ENCODE results near the gene FRMPD1. TPM values are rescaled to one million over a fixed set of nuclear protein-coding genes. Genes with fewer than 3 reads are reported as not detected.

Gene FRMPD1
- total RNA-seq, 1 donor from 2014 or later: 0.19 TPM

- Mint-ChIP-seq H3K27ac (ENCODE audit: unreplicated experiment) (no peak overlapping the region), H3K4me1 (peaks cover 5% of the 10 kb centered on the region), H3K4me3 (no peak overlapping the region), H3K36me3 (ENCODE audit: low read depth) (no peaks in the 10 kb centered on the region), H3K27me3 (ENCODE audit: low read depth) (peaks cover 8% of the 10 kb centered on the region), H3K9me3 (no peaks in the 10 kb centered on the region)
- TF ChIP-seq CTCF (conservative IDR thresholded peaks at IDR 0.05): no peak
- DNase-seq (ENCODE audit: low read depth, low spot score): no peak
Measured at GRCh38 chr9:37618817-37619216, 31.9 kb upstream of the FRMPD1 start.

GRCh38 chr9:37619806-37620205, 30.9 kb upstream of the FRMPD1 start:
- Mint-ChIP-seq H3K27me3 (ENCODE audit: low read depth) (peaks cover 4% of the 10 kb centered on the region), H3K27ac (ENCODE audit: unreplicated experiment) (no peak overlapping the region), H3K4me3 (no peak overlapping the region), H3K4me1 (peaks cover 5% of the 10 kb centered on the region), H3K9me3 (no peaks in the 10 kb centered on the region), H3K36me3 (ENCODE audit: low read depth) (no peaks in the 10 kb centered on the region)
- TF ChIP-seq CTCF (conservative IDR thresholded peaks at IDR 0.05): no peak
- DNase-seq (ENCODE audit: low read depth, low spot score): no peak

- no peak overlapping the region for H3K4me3 Mint-ChIP-seq
- H3K9me3 Mint-ChIP-seq: no peaks in the 10 kb centered on the region
- DNase-seq (ENCODE audit: low read depth, low spot score): no peak
- peaks cover 5% of the 10 kb centered on the region for H3K4me1 Mint-ChIP-seq
- H3K36me3 Mint-ChIP-seq (ENCODE audit: low read depth): no peaks in the 10 kb centered on the region
- H3K27ac Mint-ChIP-seq (ENCODE audit: unreplicated experiment): no peak overlapping the region
- no peak for TF ChIP-seq CTCF (conservative IDR thresholded peaks at IDR 0.05)
- peaks cover 4% of the 10 kb centered on the region for H3K27me3 Mint-ChIP-seq (ENCODE audit: low read depth)
Measured at GRCh38 chr9:37620396-37620795, 30.4 kb upstream of the FRMPD1 start.

GRCh38 chr9:37621273-37622121, 29.3 kb upstream of the FRMPD1 start:
- TF ChIP-seq CTCF (conservative IDR thresholded peaks at IDR 0.05): no peak
- no peaks in the 10 kb centered on the region for H3K36me3 Mint-ChIP-seq (ENCODE audit: low read depth)
- peaks cover 5% of the 10 kb centered on the region for H3K4me1 Mint-ChIP-seq
- H3K4me3 Mint-ChIP-seq: no peak overlapping the region
- no peaks in the 10 kb centered on the region for H3K9me3 Mint-ChIP-seq
- no peak overlapping the region for H3K27ac Mint-ChIP-seq (ENCODE audit: unreplicated experiment)
- DNase-seq (ENCODE audit: low read depth, low spot score): no peak
- peaks cover 4% of the 10 kb centered on the region for H3K27me3 Mint-ChIP-seq (ENCODE audit: low read depth)

GRCh38 chr9:37622462-37622861, 28.3 kb upstream of the FRMPD1 start:
- no peak for DNase-seq (ENCODE audit: low read depth, low spot score)
- no peak for TF ChIP-seq CTCF (conservative IDR thresholded peaks at IDR 0.05)
- Mint-ChIP-seq H3K4me1 (peaks cover 5% of the 10 kb centered on the region), H3K36me3 (ENCODE audit: low read depth) (no peaks in the 10 kb centered on the region), H3K27ac (ENCODE audit: unreplicated experiment) (no peak overlapping the region), H3K9me3 (no peaks in the 10 kb centered on the region), H3K4me3 (no peak overlapping the region), H3K27me3 (ENCODE audit: low read depth) (peaks cover 7% of the 10 kb centered on the region)
